HepG2 (cell line): ENCODE results near the gene AJUBA. TPM values are rescaled to one million over a fixed set of nuclear protein-coding genes. Genes with fewer than 3 reads are reported as not detected.

ENCODE experiments used
- ASH2L ChIP-seq: fragments of 300-600, 200-600 bp; sonication (generic); IDR thresholded peaks from 2 replicates; pipeline ENCODE4 v1.7.0; 2017; ENCODE audit warnings: low read depth, mild to moderate bottlenecking, moderate library complexity, mixed read lengths, low read length; ENCODE audit not compliant: insufficient read length
- ELF1 ChIP-seq: sonication (generic); formaldehyde crosslinking; IDR thresholded peaks from 2 replicates; pipeline ENCODE4 v1.4.0; 2020; ENCODE audit warnings: missing genetic modification reagents
- FOXC1 ChIP-seq: sonication (generic); formaldehyde crosslinking; IDR thresholded peaks from 2 replicates; pipeline ENCODE4 v1.8.0; 2022; ENCODE audit warnings: mild to moderate bottlenecking, missing genetic modification reagents, borderline replicate concordance
- HNF1A ChIP-seq, 2 experiments: sonication (generic) in 1 of 2; formaldehyde crosslinking in 1 of 2; IDR thresholded peaks; 2 replicates each; pipeline versions ENCODE4 v1.4.0 to v1.6.1; 2016 to 2020; ENCODE audit warnings: borderline replicate concordance in 1 of 2, low read depth in 1 of 2, mild to moderate bottlenecking in 1 of 2, missing genetic modification reagents in 1 of 2
- TBX3 ChIP-seq: fragments of 450-650 bp; IDR thresholded peaks from 2 replicates; pipeline ENCODE4 v1.6.1; 2017; ENCODE audit warnings: antibody characterized with exemption, mild to moderate bottlenecking, inconsistent platforms, borderline replicate concordance
- THAP11 ChIP-seq: IDR thresholded peaks from 2 replicates; pipeline ENCODE4 v1.6.1; 2016; ENCODE audit warnings: missing biosample characterization, missing genetic modification reagents
- ZKSCAN1 ChIP-seq: fragments of 150-350 bp; IDR thresholded peaks from 2 replicates; pipeline ENCODE4 v1.6.1; 2014; ENCODE audit warnings: low read length
- ZNF205 ChIP-seq: IDR thresholded peaks from 2 replicates; pipeline ENCODE4 v1.6.1; 2018; ENCODE audit warnings: missing biosample characterization, missing genetic modification reagents
- ZNF232 ChIP-seq: sonication (generic); formaldehyde crosslinking; IDR thresholded peaks from 2 replicates; pipeline ENCODE4 v1.4.0; 2020; ENCODE audit warnings: missing genetic modification reagents, borderline replicate concordance
- ZNF883 ChIP-seq: sonication (generic); formaldehyde crosslinking; IDR thresholded peaks from 2 replicates; pipeline ENCODE4 v1.5.1; 2020; ENCODE audit warnings: mild to moderate bottlenecking, missing genetic modification reagents; ENCODE audit errors: not compliant biosample characterization
- ZSCAN25 ChIP-seq: sonication (generic); formaldehyde crosslinking; IDR thresholded peaks from 2 replicates; pipeline ENCODE4 v1.8.0; 2022; ENCODE audit warnings: mild to moderate bottlenecking, missing genetic modification reagents
- polyA plus RNA-seq, 8 experiments: library from polyadenylated mRNA; depleted of rRNA in 3 of 8; stranded (reverse) in 7 of 8; unstranded in 1 of 8; fragments of >200 nt; fragmentation: Illumina TruSeq in 4 of 8; extraction: Trizol in 4 of 8; gene quantifications; 2 replicates each; pipeline versions ENCODE4 v1.2.1 to v1.2.3, GENCODE V29; 2011 to 2016; ENCODE audit warnings: low read depth in 4 of 8, missing spikeins in 1 of 8, mixed read lengths in 1 of 8; ENCODE audit not compliant: insufficient read depth in 1 of 8
- total RNA-seq, 5 experiments: library from RNA; depleted of rRNA; stranded (reverse); fragments of >200 nt; fragmentation: Illumina TruSeq; extraction: Trizol; gene quantifications; 2 replicates each; pipeline ENCODE4 v1.2.3, GENCODE V29; 2016; ENCODE audit warnings: low read depth in 1 of 5
- TF ChIP-seq, protein P1 (sequence below): sonication (generic); formaldehyde crosslinking; IDR thresholded peaks from 2 replicates; pipeline ENCODE4 v1.5.0; 2020; ENCODE audit warnings: mild to moderate bottlenecking, missing genetic modification reagents
- TF ChIP-seq, protein P2 (sequence below): IDR thresholded peaks from 2 replicates; pipeline ENCODE4 v1.6.1; 2016; ENCODE audit warnings: missing compliant biosample characterization, missing genetic modification reagents, borderline replicate concordance
- TF ChIP-seq, protein P3 (sequence below): sonication (generic); formaldehyde crosslinking; IDR thresholded peaks from 2 replicates; pipeline ENCODE4 v1.4.0; 2020; ENCODE audit warnings: mild to moderate bottlenecking, missing genetic modification reagents, borderline replicate concordance

The AJUBA gene
- total and polyA plus RNA-seq, 2 of the 13 experiments (the other 11 are each of a cell fraction or from before 2014, with no cell fraction given) = 157 to 241 TPM

- TF ChIP-seq, protein P1, sequence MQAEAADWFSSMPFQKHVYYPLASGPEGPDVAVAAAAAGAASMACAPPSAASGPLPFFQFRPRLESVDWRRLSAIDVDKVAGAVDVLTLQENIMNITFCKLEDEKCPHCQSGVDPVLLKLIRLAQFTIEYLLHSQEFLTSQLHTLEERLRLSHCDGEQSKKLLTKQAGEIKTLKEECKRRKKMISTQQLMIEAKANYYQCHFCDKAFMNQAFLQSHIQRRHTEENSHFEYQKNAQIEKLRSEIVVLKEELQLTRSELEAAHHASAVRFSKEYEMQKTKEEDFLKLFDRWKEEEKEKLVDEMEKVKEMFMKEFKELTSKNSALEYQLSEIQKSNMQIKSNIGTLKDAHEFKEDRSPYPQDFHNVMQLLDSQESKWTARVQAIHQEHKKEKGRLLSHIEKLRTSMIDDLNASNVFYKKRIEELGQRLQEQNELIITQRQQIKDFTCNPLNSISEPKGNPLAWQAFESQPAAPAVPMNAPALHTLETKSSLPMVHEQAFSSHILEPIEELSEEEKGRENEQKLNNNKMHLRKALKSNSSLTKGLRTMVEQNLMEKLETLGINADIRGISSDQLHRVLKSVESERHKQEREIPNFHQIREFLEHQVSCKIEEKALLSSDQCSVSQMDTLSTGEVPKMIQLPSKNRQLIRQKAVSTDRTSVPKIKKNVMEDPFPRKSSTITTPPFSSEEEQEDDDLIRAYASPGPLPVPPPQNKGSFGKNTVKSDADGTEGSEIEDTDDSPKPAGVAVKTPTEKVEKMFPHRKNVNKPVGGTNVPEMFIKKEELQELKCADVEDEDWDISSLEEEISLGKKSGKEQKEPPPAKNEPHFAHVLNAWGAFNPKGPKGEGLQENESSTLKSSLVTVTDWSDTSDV (CRISPR knock-in tag) = no peak
- TF ChIP-seq HNF1A (IDR thresholded peaks at IDR 0.05; ENCODE audit: low read depth) = no peak
- peak; percentile 50; the same call in 1 of the 2 replicates for TF ChIP-seq HNF1A (CRISPR knock-in tag; IDR thresholded peaks at IDR 0.05; ENCODE audit: borderline replicate concordance)
- TF ChIP-seq ZNF883 (CRISPR knock-in tag) = no peak
- TF ChIP-seq, protein P2, sequence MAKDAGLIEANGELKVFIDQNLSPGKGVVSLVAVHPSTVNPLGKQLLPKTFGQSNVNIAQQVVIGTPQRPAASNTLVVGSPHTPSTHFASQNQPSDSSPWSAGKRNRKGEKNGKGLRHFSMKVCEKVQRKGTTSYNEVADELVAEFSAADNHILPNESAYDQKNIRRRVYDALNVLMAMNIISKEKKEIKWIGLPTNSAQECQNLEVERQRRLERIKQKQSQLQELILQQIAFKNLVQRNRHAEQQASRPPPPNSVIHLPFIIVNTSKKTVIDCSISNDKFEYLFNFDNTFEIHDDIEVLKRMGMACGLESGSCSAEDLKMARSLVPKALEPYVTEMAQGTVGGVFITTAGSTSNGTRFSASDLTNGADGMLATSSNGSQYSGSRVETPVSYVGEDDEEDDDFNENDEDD (CRISPR knock-in tag) = no peak; the same call in 1 of the 2 replicates
- peak; percentile 76 for TF ChIP-seq ASH2L
- TF ChIP-seq THAP11 = no peak; the same call in 1 of the 2 replicates
- 0 out of 2 replicates have a peak, but pooled peaks have one; percentile 65 for TF ChIP-seq ZKSCAN1
- TF ChIP-seq TBX3 = no peak
- no peak for TF ChIP-seq ZNF232
- TF ChIP-seq ZSCAN25 (CRISPR knock-in tag) = 0 out of 2 replicates have a peak, but pooled peaks have one; percentile 30
- no peak; the same call in none of the 2 replicates for TF ChIP-seq ELF1 (CRISPR knock-in tag)
- no peak for TF ChIP-seq FOXC1
- TF ChIP-seq ZNF205 (CRISPR knock-in tag) = peak; percentile 26; the same call in 1 of the 2 replicates
- TF ChIP-seq, protein P3, sequence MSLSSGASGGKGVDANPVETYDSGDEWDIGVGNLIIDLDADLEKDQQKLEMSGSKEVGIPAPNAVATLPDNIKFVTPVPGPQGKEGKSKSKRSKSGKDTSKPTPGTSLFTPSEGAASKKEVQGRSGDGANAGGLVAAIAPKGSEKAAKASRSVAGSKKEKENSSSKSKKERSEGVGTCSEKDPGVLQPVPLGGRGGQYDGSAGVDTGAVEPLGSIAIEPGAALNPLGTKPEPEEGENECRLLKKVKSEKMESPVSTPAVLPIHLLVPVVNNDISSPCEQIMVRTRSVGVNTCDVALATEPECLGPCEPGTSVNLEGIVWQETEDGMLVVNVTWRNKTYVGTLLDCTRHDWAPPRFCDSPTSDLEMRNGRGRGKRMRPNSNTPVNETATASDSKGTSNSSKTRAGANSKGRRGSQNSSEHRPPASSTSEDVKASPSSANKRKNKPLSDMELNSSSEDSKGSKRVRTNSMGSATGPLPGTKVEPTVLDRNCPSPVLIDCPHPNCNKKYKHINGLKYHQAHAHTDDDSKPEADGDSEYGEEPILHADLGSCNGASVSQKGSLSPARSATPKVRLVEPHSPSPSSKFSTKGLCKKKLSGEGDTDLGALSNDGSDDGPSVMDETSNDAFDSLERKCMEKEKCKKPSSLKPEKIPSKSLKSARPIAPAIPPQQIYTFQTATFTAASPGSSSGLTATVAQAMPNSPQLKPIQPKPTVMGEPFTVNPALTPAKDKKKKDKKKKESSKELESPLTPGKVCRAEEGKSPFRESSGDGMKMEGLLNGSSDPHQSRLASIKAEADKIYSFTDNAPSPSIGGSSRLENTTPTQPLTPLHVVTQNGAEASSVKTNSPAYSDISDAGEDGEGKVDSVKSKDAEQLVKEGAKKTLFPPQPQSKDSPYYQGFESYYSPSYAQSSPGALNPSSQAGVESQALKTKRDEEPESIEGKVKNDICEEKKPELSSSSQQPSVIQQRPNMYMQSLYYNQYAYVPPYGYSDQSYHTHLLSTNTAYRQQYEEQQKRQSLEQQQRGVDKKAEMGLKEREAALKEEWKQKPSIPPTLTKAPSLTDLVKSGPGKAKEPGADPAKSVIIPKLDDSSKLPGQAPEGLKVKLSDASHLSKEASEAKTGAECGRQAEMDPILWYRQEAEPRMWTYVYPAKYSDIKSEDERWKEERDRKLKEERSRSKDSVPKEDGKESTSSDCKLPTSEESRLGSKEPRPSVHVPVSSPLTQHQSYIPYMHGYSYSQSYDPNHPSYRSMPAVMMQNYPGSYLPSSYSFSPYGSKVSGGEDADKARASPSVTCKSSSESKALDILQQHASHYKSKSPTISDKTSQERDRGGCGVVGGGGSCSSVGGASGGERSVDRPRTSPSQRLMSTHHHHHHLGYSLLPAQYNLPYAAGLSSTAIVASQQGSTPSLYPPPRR (CRISPR knock-in tag) = peak; percentile 18
These were observed 1.1 kb downstream of the AJUBA start (continued) for GRCh38 chr14:22981090-22981875.
